Measurements from ENCODE around the gene KRTAP12-4.
"Not testable (repeated sequence)": the region's sequence is repeated elsewhere in the genome, so short reads cannot be mapped to it uniquely, and the experiment has no call there.

Gene KRTAP12-4

DNA sequence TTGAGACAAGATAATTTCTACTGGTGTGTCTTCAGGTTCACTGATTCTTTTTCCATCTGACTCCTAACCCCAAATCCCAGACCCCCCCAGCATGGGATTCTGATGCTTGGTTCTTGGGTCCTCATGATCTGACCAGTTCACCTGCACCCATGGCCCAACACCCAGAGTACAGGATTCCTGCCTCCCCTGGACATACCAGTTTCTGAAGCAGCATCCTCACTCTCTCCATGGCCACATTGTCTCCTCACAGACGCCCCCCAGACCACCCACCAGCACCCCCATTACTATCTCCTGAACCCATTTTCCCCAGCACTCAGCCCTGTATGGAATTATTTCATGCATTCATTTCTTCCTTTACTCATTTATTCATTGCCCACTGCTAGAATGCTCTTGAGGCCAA, 2.4 kb upstream of the KRTAP12-4 start:
- no peak for DNase-seq (ENCODE audit: low read depth)

DNA sequence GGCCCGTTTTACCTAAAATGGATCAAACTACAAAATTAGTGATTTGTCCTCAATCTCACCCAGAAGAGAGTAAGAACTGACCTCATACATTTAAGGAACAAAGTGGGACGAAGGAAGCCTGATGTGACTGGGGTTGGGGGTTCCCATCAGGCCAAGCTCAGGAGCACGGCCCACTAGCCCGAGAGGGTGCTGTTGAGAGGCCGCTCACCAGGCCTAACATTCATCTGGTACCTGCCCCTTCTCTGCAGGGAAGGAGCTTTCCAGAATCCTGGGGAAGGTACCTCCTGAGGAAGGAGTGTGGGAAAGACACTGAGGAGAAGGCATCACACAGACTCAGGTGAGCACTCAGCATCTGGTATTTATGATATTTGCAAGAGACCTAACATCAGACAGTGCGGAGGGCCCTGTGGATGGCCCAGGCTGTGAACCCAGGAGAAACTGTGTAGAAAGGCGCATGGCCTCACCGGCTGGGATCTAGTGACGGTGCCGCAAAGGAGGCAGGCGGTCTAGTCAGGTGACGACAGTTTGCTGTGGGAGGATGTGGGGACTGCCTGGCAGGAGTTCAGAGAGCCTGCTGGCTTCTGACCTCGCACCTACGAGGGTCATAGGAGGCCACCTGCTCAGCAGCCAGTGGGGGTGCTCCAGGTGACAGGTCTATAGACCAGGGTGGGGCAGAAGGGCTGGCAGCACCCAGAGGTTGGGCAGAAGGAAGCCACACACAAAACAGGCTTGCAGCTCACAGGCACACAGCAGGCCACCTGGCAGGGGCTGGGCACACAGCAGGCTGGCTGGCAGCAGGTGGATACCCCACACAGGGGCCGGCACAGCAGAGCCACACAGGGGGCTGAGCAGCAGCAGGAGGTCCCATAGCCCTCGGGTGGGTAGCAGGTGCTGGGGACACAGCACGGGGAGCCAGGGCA, 543 bp downstream of the KRTAP12-4 start:
- DNase-seq (ENCODE audit: low read depth): no peak

DNA sequence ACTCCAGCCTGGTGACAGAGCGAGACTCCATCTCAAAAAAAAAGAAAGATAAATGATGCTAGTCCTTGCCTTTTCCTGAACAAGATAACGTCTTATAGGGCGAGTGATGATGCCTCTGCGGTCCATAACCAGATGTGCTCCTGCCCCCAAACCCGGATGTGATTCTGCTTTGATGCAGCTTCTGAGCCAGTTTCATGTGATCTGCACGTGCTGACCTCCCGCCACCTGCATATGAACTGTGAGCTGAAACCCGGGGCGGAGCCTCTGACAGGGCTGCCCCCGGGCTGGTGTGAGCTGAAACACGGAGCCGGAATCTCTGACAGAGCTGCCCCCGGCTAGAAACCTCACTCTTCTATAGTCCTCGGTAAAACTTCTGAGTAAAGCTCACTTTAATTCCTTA, 1.3 kb downstream of the KRTAP12-4 start:
- no peak for DNase-seq (ENCODE audit: low read depth)

DNA sequence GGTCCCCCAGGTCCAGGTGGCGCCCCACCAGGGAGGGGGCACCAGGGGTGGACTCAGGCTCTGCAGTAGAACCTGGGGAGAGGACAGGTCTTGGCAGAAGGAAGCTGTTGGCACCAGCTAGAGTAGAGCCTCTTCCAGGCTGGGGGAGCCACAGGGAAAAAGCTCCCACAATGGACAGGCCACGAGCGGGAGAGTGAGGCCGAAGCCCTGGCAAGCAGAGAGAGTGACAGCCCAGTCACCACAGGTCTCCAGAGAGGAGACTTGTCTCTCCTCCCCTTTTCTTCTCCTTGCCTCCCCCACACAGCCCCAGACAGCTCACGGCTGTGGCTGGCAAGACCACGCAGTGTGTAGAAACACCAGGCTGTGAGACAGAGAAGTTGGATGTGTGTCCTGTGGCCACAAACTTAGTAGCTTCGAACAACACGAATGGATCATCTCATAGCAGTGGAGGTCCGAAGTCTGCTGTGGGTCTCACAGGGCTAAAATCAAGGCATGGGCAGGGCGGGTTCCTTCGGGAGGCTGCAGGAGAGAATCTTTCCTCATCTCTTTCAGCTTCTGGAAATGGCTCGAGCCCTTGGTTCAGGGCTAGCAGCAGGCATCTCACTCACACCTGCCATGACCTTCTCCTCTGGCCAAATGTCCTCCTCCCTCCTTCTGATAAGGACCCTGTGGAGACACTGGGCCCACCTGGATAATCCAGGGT, 3.3 kb downstream of the KRTAP12-4 start:
- DNase-seq (ENCODE audit: low read depth): no peak

DNA sequence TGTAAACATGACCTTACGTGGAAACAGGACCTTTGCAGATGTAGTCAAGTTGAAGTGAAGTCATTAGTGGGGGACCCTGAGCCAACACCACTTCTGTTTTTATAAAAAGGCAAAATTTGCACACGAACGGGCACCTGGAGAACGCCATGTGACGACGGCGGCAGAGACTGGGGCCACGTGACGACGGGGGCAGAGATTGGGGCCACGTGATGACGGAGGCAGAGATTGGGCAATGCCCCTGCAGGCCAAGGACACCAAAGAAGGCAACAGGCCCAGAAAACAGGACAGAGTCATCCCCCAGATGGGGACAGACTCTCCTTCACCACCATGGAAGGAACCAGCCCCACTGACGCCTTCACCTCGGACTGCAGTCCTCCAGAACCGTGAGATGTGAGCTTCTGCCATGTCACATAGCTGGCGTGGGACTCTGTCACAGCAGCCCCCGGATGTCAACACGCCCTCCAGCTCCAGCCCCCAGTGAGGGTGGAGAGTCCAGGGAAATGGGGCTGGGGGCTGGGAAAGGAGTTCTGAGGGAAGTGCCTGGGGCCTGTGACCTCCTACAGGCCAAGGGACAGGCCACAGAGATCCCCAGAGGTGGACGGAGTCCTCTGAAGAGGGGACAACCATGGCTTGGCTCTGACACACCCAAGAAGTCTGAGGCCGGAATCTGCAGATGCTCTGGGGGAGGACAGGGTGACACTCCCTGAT, 4.0 kb downstream of the KRTAP12-4 start:
- DNase-seq (ENCODE audit: low read depth): no peak

DNA sequence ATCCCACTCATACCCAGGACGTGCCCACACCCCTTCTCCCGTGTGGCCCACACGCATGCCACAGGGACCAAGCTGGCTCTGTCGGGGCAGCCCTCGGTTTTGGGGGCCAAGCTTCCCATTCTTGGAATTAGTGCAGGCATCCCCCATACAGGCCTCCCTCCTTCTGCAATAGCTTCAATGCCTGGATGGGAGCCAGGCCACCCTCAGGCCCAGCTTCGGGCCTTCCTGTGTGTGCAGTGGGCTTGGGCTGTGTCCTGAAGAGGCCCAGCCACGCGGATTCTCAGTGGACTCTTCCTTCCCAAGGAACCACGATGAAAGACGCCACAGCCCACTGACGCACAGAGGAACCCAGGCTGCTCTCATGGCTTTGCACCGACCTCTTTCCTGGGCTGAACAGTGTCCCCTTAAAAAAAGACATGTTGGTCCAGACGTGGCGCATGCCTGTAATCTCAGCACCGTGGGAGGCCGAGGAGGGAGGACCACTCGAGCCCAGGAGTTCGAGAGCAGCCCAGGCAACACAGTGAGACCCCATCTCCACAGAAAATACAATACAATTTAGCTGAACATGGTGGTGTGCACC, 4.8 kb downstream of the KRTAP12-4 start:
- DNase-seq (ENCODE audit: low read depth): no peak

DNA sequence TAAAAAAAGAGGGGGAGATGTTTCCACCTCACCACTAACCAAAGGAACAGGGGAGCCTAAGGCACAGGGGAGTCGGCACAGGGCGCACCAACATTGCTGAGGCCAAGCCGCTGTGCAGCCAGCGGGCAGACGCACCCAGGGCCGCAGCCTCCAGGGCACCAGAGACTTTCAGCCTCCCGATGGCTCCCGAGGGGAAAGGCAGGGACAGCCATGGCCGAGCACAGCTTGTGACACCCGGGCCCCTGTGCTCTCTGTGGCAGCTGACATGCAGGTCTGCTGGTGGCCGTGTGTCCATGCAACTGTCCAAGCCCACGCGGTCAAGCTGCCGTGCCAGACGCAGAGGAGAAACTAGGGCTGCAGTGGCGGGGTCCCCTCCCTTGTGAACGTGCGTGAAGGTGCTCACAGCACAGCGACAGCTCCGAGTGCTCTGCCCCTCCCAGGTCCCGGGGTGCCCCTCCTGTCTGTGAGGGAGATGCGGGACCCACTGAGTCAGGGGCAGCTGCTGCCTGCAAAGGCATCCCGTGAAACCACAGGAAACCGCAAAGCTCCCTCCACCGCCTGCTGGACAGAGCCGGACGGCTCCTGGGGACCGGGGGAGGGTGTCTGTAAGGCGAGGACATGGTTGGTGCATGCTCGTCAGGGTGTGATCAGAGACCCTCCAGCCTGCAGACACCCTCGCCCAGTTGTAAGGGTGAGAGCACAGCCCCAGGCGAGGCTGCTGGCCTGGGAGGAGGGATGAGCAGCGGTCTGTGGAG, 5.7 kb downstream of the KRTAP12-4 start:
- DNase-seq (ENCODE audit: low read depth): no peak

DNA sequence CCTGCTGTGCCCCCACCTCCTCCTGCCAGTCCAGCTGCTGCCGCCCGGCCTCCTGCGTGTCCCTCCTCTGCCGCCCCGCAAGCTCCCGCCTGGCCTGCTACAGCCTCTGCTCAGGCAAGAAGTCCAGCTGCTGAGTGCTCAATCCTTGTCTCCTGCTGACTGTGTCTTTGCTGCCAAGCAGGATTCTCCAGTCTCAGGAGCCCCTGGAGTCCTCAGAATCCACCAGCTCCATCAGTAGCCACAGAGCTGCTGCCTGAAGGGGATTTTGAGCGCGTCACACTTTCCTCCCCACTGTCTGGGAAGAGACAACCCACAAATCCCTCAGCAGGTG, 7.3 kb downstream of the KRTAP12-4 start:
- no peak for DNase-seq (ENCODE audit: low read depth)

DNA sequence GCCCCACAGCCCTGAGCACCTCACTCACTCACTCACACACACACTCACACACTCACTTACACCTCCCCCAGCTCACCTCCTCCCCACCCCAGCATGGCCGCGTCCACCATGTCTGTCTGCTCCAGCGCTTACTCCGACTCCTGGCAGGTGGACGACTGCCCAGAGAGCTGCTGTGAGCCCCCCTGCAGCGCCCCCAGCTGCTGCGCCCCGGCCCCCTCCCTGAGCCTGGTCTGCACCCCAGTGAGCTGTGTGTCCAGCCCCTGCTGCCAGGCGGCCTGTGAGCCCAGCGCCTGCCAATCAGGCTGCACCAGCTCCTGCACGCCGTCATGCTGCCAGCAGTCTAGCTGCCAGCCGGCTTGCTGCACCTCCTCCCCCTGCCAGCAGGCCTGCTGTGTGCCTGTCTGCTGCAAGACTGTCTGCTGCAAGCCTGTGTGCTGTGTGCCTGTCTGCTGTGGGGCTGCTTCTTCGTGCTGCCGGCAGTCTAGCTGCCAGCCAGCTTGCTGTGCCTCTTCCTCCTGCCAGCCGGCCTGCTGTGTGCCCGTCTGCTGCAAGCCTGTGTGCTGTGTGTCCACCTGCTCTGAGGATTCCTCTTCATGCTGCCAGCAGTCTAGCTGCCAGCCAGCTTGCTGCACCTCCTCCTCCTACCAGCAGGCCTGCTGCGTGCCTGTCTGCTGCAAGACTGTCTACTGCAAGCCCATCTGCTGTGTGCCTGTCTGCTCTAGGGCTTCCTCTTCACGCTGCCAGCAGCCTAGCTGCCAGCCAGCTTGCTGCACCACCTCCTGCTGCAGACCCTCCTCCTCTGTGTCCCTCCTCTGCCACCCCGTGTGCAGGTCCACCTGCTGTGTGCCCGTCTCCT, 7.9 kb downstream of the KRTAP12-4 start, which contains the start of gene KRTAP10-11:
Gene KRTAP10-11 (plus strand): TSS at position 49 of the 856 bp plus-strand sequence. CDS start 45 bp downstream, at position 94.
- DNase-seq (ENCODE audit: low read depth): not testable (repeated sequence)

DNA sequence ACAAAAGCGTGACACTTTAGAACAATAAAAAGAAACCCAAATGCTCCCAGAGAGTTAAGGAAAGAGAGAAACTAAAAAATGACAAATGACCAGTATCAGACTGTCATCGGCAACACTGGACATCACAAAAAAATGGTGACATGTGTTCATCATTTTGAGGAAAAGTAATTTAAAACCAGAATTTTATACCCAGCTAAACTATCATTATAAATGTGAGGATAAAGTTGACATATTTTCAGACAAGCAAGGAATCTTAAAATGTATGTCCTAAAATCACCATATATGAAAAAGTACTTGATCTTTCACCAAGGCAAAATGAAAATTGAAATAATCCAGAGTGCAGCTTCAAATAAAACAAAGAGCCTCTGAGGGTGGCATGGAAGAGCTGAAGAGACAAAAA, 9.6 kb downstream of the KRTAP12-4 start:
- DNase-seq (ENCODE audit: low read depth): no peak

DNA sequence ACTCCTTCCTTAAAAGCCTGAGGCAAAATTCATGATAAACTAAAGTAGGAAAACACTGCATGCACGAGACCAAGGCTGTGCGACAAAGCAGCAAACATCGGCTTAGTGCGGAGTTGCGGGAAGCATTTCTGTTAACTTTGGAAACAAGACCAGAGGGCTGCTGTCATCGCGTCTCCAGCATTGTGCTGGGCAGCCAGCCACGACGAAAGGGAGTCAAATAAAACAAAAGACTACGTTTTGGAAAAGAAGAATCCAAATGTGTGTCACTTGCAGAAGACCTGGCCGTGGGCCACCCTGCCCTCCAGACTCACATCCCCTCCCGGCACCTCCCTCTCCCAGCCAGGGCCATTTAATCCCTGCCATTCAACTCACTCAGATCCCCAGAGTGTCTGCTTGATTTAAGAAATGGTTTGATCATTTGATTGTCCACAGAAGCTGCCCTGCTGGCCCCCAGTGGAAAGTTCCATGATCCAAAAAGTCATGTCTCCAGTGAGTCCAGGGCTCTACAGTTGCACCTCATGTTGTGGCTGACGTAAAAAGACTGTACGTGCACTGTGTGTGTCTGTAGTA, 10.6 kb downstream of the KRTAP12-4 start:
- no peak for DNase-seq (ENCODE audit: low read depth)

DNA sequence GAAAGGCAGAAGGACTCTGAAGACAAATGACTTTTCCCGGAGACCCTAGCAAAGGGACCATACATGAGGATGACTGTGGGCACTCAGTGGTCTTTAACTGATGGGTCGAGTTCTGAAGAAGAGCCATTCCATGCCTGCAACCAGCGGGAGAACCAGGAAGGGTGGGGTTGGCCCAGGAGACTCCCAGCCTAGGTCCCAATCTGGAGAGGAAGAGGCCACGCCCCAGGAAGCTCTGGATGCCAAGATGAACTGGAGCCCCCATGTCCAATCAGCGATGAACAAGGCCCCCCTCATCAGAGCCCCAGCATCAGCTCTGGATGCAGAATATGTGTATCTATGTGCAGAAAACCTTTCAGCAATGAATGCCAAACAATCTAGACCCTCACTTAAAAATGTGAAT, 13.7 kb downstream of the KRTAP12-4 start:
- DNase-seq (ENCODE audit: low read depth): no peak

DNA sequence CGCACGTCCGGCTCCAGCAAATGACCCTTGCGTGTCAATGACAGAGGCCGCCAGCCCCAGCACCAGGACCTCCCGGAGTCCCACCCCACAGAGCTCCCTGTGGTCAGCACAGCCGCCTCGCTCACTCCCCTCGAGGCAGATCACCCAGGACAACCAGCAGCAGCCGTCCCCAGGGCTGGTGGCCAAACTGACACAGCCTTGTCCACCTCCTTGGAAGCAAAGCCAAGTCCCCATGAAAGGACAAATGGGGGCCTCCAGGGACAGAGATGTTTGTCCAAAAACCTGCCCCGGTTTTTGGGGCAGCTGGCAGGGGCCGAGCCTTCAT, 15.2 kb downstream of the KRTAP12-4 start:
- no peak for DNase-seq (ENCODE audit: low read depth)

DNA sequence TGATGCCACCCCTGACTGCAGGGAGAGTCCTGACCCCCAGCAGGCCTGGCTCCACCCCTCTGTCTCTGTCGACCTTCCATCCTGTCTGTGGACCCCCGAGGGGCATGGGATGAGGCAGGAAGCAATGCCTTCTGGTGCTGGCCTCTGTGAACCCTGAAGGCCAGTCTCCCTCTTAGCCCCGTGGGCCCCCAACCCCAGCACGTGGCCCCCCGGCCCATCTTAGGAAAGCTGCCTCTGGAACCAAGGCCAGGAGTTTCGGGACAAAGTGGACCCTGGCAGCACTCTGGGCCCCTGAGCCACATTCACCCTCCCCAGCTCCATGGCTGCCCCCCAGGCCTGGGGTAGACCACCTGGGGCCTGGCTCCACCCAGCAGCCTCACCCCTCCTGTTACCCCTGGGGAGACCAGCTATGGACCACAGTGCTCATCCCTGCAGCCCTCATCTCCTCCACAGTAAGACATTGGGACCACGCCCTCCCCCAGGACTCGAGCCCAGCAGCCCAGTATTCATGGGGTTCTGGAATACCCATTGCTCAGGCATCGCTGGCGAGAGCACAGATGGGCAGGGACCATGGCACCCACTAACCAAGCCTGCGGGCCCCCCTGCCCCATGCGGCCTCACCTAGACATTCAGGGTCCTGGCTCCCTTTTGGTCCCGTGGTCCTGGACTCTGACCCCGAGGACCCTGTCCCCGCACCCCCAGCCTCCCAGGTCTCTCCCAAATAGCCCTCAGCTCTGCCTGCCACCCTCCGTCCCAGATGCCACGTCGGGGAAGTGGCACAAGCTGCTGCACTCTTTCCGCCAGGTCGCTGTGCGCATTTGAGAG, 15.7 kb downstream of the KRTAP12-4 start:
- DNase-seq (ENCODE audit: low read depth): not testable (repeated sequence)

DNA sequence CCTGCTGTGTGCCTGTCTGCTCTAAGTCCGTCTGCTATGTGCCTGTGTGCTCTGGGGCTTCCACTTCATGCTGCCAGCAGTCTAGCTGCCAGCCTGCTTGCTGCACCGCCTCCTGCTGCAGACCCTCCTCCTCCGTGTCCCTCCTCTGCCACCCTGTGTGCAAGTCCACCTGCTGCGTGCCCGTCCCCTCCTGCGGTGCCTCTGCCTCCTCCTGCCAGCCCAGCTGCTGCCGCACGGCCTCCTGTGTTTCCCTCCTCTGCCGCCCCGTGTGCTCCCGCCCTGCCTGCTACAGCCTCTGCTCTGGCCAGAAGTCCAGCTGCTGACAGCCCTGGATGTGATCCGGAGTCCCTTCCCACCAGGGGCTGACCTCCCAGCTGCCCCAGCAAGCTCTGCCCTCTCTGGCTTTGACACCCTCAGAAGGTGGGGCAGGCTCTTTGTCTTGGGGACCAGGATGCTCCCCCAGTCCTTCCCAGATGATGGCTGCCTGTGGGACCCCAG, 16.6 kb downstream of the KRTAP12-4 start:
- not testable (repeated sequence) for DNase-seq (ENCODE audit: low read depth)

DNA sequence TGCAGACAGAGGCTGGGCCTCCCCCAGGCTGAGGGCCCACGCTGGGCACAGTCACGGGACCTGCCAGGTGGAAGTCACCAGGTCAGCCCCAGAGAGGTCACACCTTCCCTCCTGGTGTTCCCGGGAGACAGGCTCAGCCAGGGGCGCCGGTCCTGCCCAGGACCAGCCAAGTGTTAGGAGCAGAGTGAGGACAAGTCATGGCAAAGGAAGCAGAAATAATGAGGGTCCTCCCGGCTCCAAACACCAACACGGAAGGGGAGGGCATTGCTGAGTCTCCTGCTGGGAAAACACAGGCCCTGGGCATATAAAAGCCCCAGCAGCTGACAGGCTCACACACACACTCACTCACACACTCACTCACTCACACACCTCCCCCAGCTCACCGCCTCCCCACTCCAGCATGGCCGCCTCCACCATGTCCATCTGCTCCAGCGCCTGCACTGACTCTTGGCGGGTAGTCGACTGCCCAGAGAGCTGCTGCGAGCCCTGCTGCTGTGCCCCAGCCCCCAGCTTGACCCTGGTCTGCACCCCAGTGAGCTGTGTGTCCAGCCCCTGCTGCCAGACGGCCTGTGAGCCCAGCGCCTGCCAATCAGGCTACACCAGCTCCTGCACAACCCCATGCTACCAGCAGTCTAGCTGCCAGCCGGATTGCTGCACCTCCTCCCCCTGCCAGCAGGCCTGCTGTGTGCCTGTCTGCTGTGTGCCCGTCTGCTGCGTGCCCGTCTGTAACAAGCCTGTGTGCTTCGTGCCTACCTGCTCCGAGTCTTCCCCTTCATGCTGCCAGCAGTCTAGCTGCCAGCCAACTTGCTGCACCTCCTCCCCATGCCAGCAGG, 17.2 kb downstream of the KRTAP12-4 start, which contains the start of gene KRTAP10-10:
Gene KRTAP10-10 (plus strand): TSS at position 339 of the 833 bp plus-strand sequence. CDS start 62 bp downstream, at position 401.
- DNase-seq (ENCODE audit: low read depth): no peak

DNA sequence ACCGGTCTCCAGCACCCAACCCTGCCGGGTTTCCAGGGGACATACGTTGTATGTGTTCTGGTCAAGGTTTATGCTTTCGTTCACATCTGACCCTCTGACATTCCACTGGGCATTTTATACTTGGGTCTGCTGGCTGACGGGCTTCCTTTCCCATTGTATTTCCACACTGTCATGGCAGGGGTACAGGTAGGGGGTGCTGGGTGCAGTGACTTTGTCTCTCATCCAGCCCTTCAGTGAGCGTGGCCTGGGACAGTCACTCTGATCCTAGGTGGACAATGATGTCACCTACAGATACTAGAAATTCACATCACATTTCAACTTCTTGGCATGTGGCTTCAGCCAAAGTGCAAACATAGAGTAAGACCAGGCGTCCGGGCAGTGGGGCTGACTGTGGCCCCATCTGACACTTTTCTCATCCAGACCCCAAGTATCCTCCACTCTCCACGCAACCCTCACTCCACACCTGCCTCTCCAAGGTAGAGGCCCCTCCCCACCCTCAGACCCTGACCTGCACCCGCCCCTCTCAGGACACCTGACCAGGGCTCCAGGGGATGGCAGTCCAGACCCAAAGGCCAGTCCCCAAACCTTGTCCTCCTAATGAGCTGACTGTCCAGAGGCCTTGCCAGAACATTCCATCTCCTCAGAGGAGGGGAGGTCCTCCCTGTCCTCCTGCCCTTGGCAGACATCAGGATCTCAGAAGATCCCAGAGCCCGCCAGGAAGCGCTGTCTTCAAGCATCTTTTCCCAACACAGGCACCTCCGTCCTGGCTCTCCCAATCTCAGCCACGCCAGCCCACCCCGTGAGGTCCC, 18.0 kb downstream of the KRTAP12-4 start:
- no peak for DNase-seq (ENCODE audit: low read depth)

Measured in EH (cell line).